Neural cell (in vitro differentiated cells): ENCODE data around the gene NRG2. TPM values are rescaled to one million over a fixed set of nuclear protein-coding genes. Genes with fewer than 3 reads are reported as not detected.

Experiments
- H2AFZ ChIP-seq: fragments of 200-600, 300-800 bp; sonication (generic), shearing (Covaris generic); 2 replicates; pipeline ENCODE4 v1.6.0; 2014; ENCODE audit warnings: low read depth, mild to moderate bottlenecking, antibody characterized with exemption, low read length, moderate library complexity
- H3F3A ChIP-seq: fragments of 200-600 bp; shearing (Covaris generic); 2 replicates; pipeline ENCODE4 v1.6.1; 2016; ENCODE audit warnings: mild to moderate bottlenecking, moderate library complexity, mixed read lengths, antibody characterized with exemption, low read length; ENCODE audit not compliant: insufficient read depth, poor library complexity, severe bottlenecking
- H3K27ac ChIP-seq: fragments of 200-600, 300-800 bp; sonication (generic), shearing (Covaris generic); 2 replicates; pipeline ENCODE4 v1.5.1; 2014; ENCODE audit warnings: mild to moderate bottlenecking, low read length, moderate library complexity
- H3K27me3 ChIP-seq: fragments of 300-800, 200-600 bp; sonication (generic), shearing (Covaris generic); 2 replicates; pipeline ENCODE4 v1.6.0; 2014; ENCODE audit warnings: mild to moderate bottlenecking, low read depth, low read length, moderate library complexity; ENCODE audit not compliant: insufficient read depth
- H3K36me3 ChIP-seq: fragments of 300-800, 200-600 bp; sonication (generic), shearing (Covaris generic); 2 replicates; pipeline ENCODE4 v1.5.1; 2014; ENCODE audit warnings: mild to moderate bottlenecking, antibody characterized with exemption, low read length, moderate library complexity; ENCODE audit not compliant: insufficient read depth
- H3K4me2 ChIP-seq: fragments of 300-800, 200-600 bp; sonication (generic), shearing (Covaris generic); 2 replicates; pipeline ENCODE4 v1.6.0; 2014; ENCODE audit warnings: mild to moderate bottlenecking, low read length
- H3K4me3 ChIP-seq: fragments of 300-800, 200-600 bp; sonication (generic), shearing (Covaris generic); 2 replicates; pipeline ENCODE4 v1.5.1; 2014; ENCODE audit warnings: mild to moderate bottlenecking, low read length, moderate library complexity
- H3K79me2 ChIP-seq: fragments of 200-600 bp; shearing (Covaris generic); replicated peaks from 2 replicates; pipeline ENCODE4 v1.6.0; 2014; ENCODE audit warnings: mild to moderate bottlenecking, low read length, moderate library complexity; ENCODE audit not compliant: insufficient read depth
- H3K9ac ChIP-seq: fragments of 300-800, 200-600 bp; sonication (generic), shearing (Covaris generic); 2 replicates; pipeline ENCODE4 v1.6.1; 2016; ENCODE audit warnings: mild to moderate bottlenecking, low read length, mixed read lengths
- H3K9me2 ChIP-seq: fragments of 200-600 bp; shearing (Covaris generic); 2 replicates; pipeline ENCODE4 v1.6.1; 2016; ENCODE audit warnings: mild to moderate bottlenecking, low read length, mixed read lengths; ENCODE audit not compliant: insufficient read depth
- H3K9me3 ChIP-seq: fragments of 200-600, 300-800 bp; sonication (generic), shearing (Covaris generic); 2 replicates; pipeline ENCODE4 v1.6.1; 2016; ENCODE audit warnings: mild to moderate bottlenecking, mixed run types, low read length, moderate library complexity, mixed read lengths
- H4K20me1 ChIP-seq: fragments of 200-600 bp; shearing (Covaris generic); 2 replicates; pipeline ENCODE4 v1.6.1; 2016; ENCODE audit warnings: mild to moderate bottlenecking, mixed run types; ENCODE audit not compliant: insufficient read depth
- EP300 ChIP-seq: fragments of 450-650 bp; conservative IDR thresholded peaks from 2 replicates; pipeline ENCODE4 v1.6.1; 2014; ENCODE audit warnings: antibody characterized with exemption, mild to moderate bottlenecking, moderate library complexity; ENCODE audit not compliant: poor library complexity, severe bottlenecking
- EZH2 ChIP-seq: fragments of 200-600, 300-800 bp; shearing (Covaris generic), sonication (generic); IDR thresholded peaks from 2 replicates; pipeline ENCODE4 v1.6.1; 2014; ENCODE audit warnings: antibody characterized with exemption, low read length, borderline replicate concordance, mild to moderate bottlenecking; ENCODE audit not compliant: insufficient read depth, poor library complexity, severe bottlenecking
- MXI1 ChIP-seq: fragments of 450-650 bp; conservative IDR thresholded peaks from 2 replicates; pipeline ENCODE4 v1.6.1; 2014; ENCODE audit warnings: antibody characterized with exemption, mild to moderate bottlenecking; ENCODE audit not compliant: poor library complexity, severe bottlenecking
- POLR2AphosphoS5 ChIP-seq: IDR thresholded peaks from 2 replicates; pipeline ENCODE4 v1.6.1; 2012
- RAD21 ChIP-seq: fragments of 450-650 bp; conservative IDR thresholded peaks from 2 replicates; pipeline ENCODE4 v1.6.1; 2014; ENCODE audit warnings: antibody characterized with exemption, mild to moderate bottlenecking, moderate library complexity
- SMC3 ChIP-seq: fragments of 450-650 bp; conservative IDR thresholded peaks from 2 replicates; pipeline ENCODE4 v1.6.1; 2014; ENCODE audit warnings: antibody characterized with exemption, mild to moderate bottlenecking, moderate library complexity; ENCODE audit not compliant: poor library complexity
- TAF1 ChIP-seq: IDR thresholded peaks from 2 replicates; pipeline ENCODE4 v1.6.1; 2012; ENCODE audit warnings: low read depth
- polyA plus RNA-seq: library from polyadenylated mRNA; depleted of rRNA; stranded (reverse); fragments of >200 nt; gene quantifications from 2 replicates; pipeline ENCODE4 v1.2.3, GENCODE V29; 2014
- TF ChIP-seq, protein P1 (sequence below): IDR thresholded peaks from 2 replicates; pipeline ENCODE4 v1.6.1; 2012; ENCODE audit warnings: borderline replicate concordance
- TF ChIP-seq, protein P2 (sequence below): fragments of 450-650 bp; IDR thresholded peaks from 2 replicates; pipeline ENCODE4 v1.5.1; 2014; ENCODE audit warnings: antibody characterized with exemption, mild to moderate bottlenecking, moderate library complexity; ENCODE audit not compliant: poor library complexity, severe bottlenecking

The NRG2 gene
- polyA plus RNA-seq, 1 donor from 2014 or later = 5.4 TPM

DNA sequence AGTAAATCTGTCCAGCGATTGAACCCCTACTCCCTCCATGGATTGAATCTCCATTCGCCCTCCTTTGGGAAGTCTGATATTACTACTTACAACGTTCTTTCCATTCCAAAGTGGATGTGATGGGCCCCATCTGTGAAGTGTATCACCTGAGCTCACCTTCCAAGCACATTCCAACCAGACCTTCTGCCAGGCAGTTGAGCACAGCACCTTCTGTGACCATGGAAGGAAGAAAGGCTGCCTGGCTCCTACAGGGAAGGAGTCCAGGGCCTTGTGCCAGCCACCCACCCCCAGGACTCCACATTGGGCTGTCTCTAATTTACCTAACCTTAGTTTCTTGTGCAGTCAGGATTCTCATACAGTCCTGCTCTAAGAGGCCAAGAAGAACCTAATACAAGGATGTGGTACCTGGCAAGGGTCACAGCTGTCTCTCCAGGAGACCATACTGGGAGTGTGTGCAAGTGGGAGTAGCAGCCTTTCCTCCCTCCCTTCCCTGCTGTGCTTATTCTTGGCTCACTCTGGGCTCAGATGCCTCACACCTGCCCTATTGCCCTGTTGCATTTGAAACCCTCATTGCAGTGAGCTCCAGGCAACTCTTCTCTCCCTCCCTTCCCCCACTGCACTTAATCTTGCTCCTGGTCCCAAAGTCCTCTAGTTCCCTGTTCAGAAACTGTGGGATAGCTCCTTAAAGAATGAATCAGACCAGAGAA, 116.1 kb downstream of the NRG2 start:
- H3K4me3 ChIP-seq = no peak overlapping the region
- H3K27me3 ChIP-seq = no peaks in the 10 kb centered on the region
- no peaks in the 10 kb centered on the region for H3K9me2 ChIP-seq
- H3K4me2 ChIP-seq = no peak overlapping the region
- H3K79me2 ChIP-seq = no peaks in the 10 kb centered on the region
- no peak overlapping the region for H2AFZ ChIP-seq
- H3F3A ChIP-seq = no peaks in the 10 kb centered on the region
- TF ChIP-seq, protein P1, sequence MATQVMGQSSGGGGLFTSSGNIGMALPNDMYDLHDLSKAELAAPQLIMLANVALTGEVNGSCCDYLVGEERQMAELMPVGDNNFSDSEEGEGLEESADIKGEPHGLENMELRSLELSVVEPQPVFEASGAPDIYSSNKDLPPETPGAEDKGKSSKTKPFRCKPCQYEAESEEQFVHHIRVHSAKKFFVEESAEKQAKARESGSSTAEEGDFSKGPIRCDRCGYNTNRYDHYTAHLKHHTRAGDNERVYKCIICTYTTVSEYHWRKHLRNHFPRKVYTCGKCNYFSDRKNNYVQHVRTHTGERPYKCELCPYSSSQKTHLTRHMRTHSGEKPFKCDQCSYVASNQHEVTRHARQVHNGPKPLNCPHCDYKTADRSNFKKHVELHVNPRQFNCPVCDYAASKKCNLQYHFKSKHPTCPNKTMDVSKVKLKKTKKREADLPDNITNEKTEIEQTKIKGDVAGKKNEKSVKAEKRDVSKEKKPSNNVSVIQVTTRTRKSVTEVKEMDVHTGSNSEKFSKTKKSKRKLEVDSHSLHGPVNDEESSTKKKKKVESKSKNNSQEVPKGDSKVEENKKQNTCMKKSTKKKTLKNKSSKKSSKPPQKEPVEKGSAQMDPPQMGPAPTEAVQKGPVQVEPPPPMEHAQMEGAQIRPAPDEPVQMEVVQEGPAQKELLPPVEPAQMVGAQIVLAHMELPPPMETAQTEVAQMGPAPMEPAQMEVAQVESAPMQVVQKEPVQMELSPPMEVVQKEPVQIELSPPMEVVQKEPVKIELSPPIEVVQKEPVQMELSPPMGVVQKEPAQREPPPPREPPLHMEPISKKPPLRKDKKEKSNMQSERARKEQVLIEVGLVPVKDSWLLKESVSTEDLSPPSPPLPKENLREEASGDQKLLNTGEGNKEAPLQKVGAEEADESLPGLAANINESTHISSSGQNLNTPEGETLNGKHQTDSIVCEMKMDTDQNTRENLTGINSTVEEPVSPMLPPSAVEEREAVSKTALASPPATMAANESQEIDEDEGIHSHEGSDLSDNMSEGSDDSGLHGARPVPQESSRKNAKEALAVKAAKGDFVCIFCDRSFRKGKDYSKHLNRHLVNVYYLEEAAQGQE = no peak
- TF ChIP-seq, protein P2, sequence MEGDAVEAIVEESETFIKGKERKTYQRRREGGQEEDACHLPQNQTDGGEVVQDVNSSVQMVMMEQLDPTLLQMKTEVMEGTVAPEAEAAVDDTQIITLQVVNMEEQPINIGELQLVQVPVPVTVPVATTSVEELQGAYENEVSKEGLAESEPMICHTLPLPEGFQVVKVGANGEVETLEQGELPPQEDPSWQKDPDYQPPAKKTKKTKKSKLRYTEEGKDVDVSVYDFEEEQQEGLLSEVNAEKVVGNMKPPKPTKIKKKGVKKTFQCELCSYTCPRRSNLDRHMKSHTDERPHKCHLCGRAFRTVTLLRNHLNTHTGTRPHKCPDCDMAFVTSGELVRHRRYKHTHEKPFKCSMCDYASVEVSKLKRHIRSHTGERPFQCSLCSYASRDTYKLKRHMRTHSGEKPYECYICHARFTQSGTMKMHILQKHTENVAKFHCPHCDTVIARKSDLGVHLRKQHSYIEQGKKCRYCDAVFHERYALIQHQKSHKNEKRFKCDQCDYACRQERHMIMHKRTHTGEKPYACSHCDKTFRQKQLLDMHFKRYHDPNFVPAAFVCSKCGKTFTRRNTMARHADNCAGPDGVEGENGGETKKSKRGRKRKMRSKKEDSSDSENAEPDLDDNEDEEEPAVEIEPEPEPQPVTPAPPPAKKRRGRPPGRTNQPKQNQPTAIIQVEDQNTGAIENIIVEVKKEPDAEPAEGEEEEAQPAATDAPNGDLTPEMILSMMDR = no peak
- TF ChIP-seq EZH2 = no peak
- no peak for TF ChIP-seq MXI1
- TF ChIP-seq POLR2AphosphoS5 = no peak
- TF ChIP-seq EP300 = no peak
- no peak for TF ChIP-seq SMC3
- TF ChIP-seq TAF1 = no peak
- no peak for TF ChIP-seq RAD21
- no peaks in the 10 kb centered on the region for H4K20me1 ChIP-seq
- no peaks in the 10 kb centered on the region for H3K9me3 ChIP-seq
- no peaks in the 10 kb centered on the region for H3K36me3 ChIP-seq
- no peak overlapping the region for H3K9ac ChIP-seq
- no peak overlapping the region for H3K27ac ChIP-seq

DNA sequence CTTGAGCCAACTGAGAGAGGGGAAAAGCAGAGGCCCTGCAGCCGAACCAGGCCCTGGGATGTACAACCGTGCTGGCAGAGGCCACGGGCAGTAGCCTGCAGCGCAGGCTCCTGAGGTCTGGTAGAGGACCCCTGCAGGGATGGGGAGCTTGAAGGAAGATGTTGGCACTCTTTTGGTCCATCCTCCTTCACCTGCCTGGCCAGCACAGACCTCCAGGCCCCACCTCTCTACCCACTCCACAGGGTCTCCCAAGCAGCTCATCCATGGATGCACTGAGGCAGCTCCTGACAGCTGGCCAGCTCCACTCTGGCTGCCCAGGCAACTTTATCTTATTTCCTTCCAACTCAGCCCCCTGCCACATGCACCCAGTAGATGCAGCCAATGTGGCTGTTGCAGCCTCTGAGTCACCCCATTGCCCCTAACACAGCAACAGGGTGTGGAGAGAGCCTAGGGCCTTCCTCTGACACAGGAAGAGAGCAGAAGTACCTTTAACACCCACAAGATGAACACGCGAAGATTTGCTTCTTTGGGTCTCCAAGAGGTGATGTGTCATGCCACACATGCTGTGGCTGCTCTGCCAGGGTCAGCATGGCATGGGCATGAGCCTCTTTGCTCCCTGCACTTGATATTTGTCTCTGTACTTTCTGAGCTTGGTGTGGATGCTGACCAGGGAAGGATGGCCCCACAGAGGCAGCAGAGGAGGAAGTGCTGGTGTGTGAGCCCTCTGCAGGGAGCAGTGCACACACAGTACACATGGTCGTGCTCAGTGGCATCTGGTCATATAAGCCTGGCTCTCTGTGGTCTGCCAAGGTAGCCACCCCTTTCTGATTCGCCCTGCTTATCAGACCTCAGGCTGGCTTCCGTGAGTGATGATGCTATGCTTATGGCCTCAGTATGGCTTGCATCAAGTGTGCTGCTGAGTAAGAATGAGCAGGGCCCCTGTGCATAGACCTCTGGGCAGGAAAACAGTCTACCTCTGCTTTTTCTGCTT, 117.2 kb downstream of the NRG2 start:
- Histone ChIP-seq H3K4me3 (no peak overlapping the region), H3K9me3 (no peaks in the 10 kb centered on the region), H3K4me2 (no peak overlapping the region), H3K36me3 (no peaks in the 10 kb centered on the region), H3K27ac (no peak overlapping the region), H3K79me2 (no peaks in the 10 kb centered on the region), H3F3A (no peaks in the 10 kb centered on the region), H2AFZ (no peak overlapping the region), H3K9ac (no peak overlapping the region), H3K9me2 (no peaks in the 10 kb centered on the region), H3K27me3 (no peaks in the 10 kb centered on the region), H4K20me1 (no peaks in the 10 kb centered on the region)
- TF ChIP-seq EP300 (no peak), TAF1 (no peak), SMC3 (no peak), RAD21 (no peak), POLR2AphosphoS5 (no peak), EZH2 (no peak), MXI1 (no peak)
- TF ChIP-seq, protein P2 = no peak
- TF ChIP-seq, protein P1 = no peak
